ENCODE results near the gene ZNHIT3. TPM values are rescaled to one million over a fixed set of nuclear protein-coding genes. Genes with fewer than 3 reads are reported as not detected.

The ZNHIT3 gene
- total RNA-seq, 1 donor = 17.7 TPM

GRCh38 chr17:36493956-36494355 lies 7.5 kb downstream of the ZNHIT3 start:
- H3K4me3 ChIP-seq (ENCODE audit: low read depth, low read length) = no peak overlapping the region
- DNase-seq (ENCODE audit: low read depth) = peak; percentile 64
- no peak for TF ChIP-seq CTCF (IDR thresholded peaks at IDR 0.05; ENCODE audit: insufficient read depth, low read depth, low read length)

DNA sequence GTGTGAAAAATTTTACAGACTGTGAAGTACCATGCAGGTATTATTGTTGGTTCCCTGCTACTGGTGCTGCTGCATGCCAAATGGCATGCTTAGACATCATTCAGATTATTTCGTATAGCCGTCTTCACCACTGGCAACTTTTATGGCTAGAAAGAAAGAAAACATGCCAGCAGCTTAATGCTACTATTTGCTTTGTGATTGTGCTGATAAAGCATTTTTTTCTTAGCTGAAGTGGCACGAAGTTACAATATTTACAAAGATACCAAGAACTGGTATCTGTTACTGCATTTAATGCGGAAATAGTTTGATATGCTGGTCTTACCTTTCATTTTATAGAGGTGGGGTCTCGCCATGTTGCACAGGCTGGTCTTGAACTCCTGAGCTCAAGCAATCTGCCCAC lies 8.2 kb downstream of the ZNHIT3 start:
- no peak overlapping the region for H3K4me3 ChIP-seq (ENCODE audit: low read depth, low read length)
- no peak for DNase-seq (ENCODE audit: low read depth)
- no peak for TF ChIP-seq CTCF (IDR thresholded peaks at IDR 0.05; ENCODE audit: insufficient read depth, low read depth, low read length)

GRCh38 chr17:36495076-36495578 lies 8.6 kb downstream of the ZNHIT3 start:
- no peak overlapping the region for H3K4me3 ChIP-seq (ENCODE audit: low read depth, low read length)
- TF ChIP-seq CTCF (IDR thresholded peaks at IDR 0.05; ENCODE audit: insufficient read depth, low read depth, low read length) = no peak
- peak; percentile 60 for DNase-seq (ENCODE audit: low read depth)

DNA sequence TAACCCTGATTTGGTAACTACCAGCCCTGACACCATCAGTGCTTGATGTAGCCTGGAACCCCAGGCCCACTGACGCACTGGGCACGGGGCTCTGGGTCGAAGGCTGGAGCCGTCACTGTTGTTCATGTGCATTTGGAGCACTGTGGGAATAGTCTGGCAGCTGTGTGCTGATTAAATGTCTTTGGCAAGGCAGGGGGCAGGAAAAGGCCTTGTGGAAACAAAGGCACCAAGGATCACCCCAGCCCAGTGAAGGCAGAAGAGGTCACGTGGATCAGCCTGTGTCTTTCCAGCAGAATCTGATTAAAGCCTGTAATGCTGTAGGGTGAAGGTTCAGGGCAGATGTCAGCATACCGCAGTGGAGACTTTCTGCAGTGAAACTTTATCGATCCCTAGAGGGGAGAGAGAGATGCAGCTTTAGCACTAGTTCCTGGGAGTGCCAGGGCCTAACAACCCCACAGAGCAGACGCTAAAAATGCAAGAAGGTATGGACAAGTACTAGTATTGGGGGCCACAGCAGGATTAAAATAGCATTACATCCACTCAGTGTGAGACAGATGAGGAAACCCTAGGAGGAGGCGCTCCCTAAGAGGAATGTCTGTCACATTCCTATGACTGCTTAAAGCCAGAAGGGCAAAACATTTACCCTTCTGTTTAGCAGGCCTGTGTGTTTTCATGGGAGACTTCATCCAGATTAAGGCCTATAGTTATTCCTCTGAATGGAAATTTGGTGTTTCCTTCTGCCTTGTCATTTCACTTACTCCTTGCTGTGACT lies 9.7 kb downstream of the ZNHIT3 start:
- H3K4me3 ChIP-seq (ENCODE audit: low read depth, low read length) = no peak overlapping the region
- TF ChIP-seq CTCF (IDR thresholded peaks at IDR 0.05; ENCODE audit: insufficient read depth, low read depth, low read length) = no peak
- peak; percentile 8 for DNase-seq (ENCODE audit: low read depth)

- H3K4me3 ChIP-seq (ENCODE audit: low read depth, low read length) = no peak overlapping the region
- DNase-seq (ENCODE audit: low read depth) = no peak
- TF ChIP-seq CTCF (IDR thresholded peaks at IDR 0.05; ENCODE audit: insufficient read depth, low read depth, low read length) = no peak
These were observed 11.7 kb downstream of the ZNHIT3 start for GRCh38 chr17:36498155-36498554.

DNA sequence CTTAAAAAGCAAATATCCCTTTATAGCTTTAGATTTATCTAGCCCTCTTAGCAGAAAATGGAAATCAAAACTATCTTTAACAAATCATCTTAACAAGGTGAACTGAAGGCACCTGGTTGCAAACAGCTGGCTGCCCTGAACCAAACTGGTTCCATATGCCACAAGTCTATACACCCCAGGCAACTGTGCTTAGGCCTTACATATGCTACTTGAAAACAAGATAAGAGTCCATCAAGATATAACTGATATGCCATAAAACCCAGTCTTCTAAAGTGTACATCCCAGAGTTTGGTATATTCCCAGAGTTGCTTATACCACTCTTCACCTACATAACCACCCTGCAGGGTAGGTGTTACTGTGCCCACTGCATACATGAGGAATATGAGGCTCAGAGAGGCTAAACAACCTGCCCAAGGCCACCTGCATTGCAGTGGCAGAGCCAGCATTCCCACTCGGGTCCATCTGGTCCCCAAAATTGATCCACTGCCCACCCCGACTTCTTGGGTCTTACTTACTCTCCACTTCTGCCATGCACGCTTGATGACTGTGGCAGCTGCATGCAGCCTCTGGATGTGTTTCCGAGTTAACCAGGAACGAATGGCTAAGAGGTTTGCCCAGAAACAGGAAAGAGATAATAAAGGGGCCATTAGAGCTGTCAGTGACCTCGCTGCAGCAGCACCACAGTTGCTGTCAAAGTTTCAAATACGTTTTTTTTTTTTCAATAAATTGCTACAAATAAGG lies 12.2 kb downstream of the ZNHIT3 start:
- no peak overlapping the region for H3K4me3 ChIP-seq (ENCODE audit: low read depth, low read length)
- DNase-seq (ENCODE audit: low read depth) = no peak
- no peak for TF ChIP-seq CTCF (IDR thresholded peaks at IDR 0.05; ENCODE audit: insufficient read depth, low read depth, low read length)

All from fibroblast of villous mesenchyme (primary cell).